Fibroblast of mammary gland (primary cell): ENCODE data around the gene ANKRA2.

Source experiments
- DNase-seq: peaks from one replicate; pipeline ENCODE4 v3.0.0-alpha.2; 2010; ENCODE audit warnings: low read depth
- H3K4me3 ChIP-seq: 2 replicates; pipeline ENCODE4 v1.5.1; 2011; ENCODE audit warnings: low read depth, mild to moderate bottlenecking, low read length, moderate library complexity; ENCODE audit not compliant: control insufficient read depth
- TF ChIP-seq, protein P1 (sequence below): conservative IDR thresholded peaks from 2 replicates; pipeline ENCODE4 v1.5.1; 2011; ENCODE audit warnings: low read depth, low read length, inconsistent platforms; ENCODE audit not compliant: control insufficient read depth, insufficient read depth

ANKRA2 gene

DNA sequence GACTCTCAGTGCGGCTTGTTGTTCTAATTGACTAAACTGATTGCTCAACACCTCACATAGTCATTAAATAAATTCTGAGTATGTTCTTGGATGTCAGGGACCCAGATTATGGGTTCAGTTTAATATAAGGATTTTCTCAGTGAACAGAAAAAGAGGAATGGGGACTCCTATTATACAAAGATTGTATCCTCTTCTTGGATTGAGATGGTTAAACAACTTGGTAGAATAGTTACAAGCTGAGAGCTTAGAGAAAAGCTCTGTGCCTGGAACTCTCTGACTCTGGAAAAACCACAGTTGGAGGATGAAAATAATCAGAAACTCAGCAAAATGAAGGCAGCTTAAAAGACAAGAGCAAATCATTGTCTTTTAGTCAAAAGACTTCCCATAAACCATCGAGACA lies 30.5 kb downstream of the ANKRA2 start:
- no peak overlapping the region for H3K4me3 ChIP-seq
- TF ChIP-seq, protein P1, sequence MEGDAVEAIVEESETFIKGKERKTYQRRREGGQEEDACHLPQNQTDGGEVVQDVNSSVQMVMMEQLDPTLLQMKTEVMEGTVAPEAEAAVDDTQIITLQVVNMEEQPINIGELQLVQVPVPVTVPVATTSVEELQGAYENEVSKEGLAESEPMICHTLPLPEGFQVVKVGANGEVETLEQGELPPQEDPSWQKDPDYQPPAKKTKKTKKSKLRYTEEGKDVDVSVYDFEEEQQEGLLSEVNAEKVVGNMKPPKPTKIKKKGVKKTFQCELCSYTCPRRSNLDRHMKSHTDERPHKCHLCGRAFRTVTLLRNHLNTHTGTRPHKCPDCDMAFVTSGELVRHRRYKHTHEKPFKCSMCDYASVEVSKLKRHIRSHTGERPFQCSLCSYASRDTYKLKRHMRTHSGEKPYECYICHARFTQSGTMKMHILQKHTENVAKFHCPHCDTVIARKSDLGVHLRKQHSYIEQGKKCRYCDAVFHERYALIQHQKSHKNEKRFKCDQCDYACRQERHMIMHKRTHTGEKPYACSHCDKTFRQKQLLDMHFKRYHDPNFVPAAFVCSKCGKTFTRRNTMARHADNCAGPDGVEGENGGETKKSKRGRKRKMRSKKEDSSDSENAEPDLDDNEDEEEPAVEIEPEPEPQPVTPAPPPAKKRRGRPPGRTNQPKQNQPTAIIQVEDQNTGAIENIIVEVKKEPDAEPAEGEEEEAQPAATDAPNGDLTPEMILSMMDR: no peak

GRCh38 chr5:73534011-73534644 lies 31.3 kb downstream of the ANKRA2 start:
- TF ChIP-seq, protein P1: no peak
- no peak overlapping the region for H3K4me3 ChIP-seq
- DNase-seq: peak; percentile 65

More for the DNA sequence above, 30.5 kb downstream of the ANKRA2 start:
- no peak for DNase-seq

- no peak for DNase-seq
- no peak overlapping the region for H3K4me3 ChIP-seq
- TF ChIP-seq, protein P1: no peak
These were observed 33.2 kb downstream of the ANKRA2 start for GRCh38 chr5:73532195-73532594.

- no peak for DNase-seq
- TF ChIP-seq, protein P1: no peak
- no peak overlapping the region for H3K4me3 ChIP-seq
These were observed 34.1 kb downstream of the ANKRA2 start for GRCh38 chr5:73531356-73531755.

DNA sequence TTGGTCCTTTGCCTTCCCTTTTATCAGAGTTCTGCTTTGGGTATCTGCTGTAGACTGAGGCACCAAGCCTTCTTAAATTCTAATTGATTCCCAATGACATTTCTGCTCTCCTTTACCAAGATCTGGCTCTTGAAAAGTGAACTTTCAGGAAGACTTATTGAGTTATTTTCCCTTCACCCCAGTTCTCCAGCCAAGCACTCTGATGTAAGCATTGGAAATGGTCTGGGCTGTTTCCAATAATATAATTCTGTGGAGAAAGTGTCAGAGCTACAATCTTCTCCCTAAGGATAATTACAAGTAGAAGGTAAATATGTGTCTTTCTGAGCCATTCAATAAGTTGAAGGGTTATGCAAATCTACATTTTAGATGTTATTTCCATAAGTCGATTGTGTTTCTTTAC lies 36.4 kb downstream of the ANKRA2 start:
- TF ChIP-seq, protein P1: no peak
- DNase-seq: no peak
- H3K4me3 ChIP-seq: no peak overlapping the region

DNA sequence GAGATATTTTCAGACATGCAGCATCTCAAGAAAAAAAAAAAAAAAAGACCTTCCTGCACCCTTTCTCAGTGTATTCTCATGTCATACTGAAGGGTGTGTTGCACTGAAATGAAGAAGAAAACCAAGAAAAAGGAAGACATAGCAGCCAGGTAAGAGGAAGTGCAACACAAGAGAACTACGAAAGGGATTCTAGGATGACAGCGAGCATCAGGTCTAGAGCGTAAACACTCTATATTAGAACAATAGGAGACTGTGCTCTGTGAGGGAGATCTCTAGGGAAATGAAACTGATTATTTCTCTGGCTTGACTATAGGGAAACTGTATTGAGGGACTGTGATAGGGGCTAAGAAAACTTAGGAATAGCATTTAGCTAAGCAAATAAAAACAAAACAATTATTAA lies 37.2 kb downstream of the ANKRA2 start:
- H3K4me3 ChIP-seq: no peak overlapping the region
- TF ChIP-seq, protein P1: no peak
- no peak for DNase-seq
